Measurements from ENCODE around the gene ACAD10.
A peak's percentile ranks its signal among the peaks of the same experiment; 100 is the strongest.
"Not testable (repeated sequence)": the region's sequence is repeated elsewhere in the genome, so short reads cannot be mapped to it uniquely, and the experiment has no call there.

ACAD10 gene

DNA sequence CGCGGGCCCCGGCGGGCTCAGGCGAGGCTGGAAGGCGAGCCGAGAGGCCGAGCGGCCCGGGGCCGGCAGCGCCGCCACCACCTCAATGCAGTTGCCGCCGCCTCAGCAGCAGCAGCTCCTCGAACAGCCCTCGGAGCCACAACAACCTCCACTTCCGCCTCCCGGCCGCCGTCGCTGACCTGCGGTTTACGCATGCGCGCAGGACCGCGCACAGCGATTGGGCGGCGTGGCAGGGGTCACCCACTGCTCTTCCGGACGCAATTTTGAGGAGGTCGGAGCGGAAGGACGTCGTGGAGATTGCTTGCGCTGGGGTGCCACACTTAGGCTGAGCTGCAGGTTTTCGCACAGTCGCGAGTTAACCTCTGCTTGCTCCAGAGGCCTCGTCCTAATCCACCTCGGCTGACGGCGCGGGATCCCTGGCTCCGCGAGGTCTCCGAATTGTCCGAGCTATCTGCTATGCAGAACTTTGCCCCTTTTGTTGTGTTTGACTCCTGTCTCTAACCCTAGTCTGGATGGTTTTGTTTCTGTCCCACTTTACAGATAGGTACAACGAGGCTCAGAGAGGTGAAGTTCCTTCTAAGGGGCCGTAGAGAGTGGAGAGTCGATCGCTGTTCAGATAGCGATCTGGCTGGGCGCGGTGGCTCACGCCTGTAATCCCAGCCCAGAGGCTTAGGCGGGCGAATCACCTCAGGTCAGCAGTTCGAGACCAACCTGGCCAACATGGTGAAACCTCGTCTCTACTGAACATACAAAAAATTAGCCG, at the start of gene ACAD10, which contains the start of gene BRAP:
Gene ACAD10, plus strand, starts transcription at position 243 of the 763 bp plus-strand sequence. CDS start 6,657 bp downstream, outside the sequence.
Gene BRAP, minus strand, starts transcription at position 146 of the 763 bp plus-strand sequence. CDS start 164 bp downstream, outside the sequence.
- no peaks in the 10 kb centered on the region for H3K9me3 Mint-ChIP-seq
- peaks cover 24% of the 10 kb centered on the region for H3K4me1 Mint-ChIP-seq
- peak within 1 kb of the TSS; percentile 97 for H3K4me3 Mint-ChIP-seq
- ATAC-seq (ENCODE audit: low read depth) (peak; percentile 91), DNase-seq (ENCODE audit: low spot score in 2 of 2) (peak; percentile 87 to 92)
- peak within 1 kb of the TSS; percentile 95 for H3K27ac Mint-ChIP-seq
- H3K27me3 Mint-ChIP-seq, result no peaks in the 10 kb centered on the region
- peaks cover 8% of the 10 kb centered on the region for H3K36me3 Mint-ChIP-seq

DNA sequence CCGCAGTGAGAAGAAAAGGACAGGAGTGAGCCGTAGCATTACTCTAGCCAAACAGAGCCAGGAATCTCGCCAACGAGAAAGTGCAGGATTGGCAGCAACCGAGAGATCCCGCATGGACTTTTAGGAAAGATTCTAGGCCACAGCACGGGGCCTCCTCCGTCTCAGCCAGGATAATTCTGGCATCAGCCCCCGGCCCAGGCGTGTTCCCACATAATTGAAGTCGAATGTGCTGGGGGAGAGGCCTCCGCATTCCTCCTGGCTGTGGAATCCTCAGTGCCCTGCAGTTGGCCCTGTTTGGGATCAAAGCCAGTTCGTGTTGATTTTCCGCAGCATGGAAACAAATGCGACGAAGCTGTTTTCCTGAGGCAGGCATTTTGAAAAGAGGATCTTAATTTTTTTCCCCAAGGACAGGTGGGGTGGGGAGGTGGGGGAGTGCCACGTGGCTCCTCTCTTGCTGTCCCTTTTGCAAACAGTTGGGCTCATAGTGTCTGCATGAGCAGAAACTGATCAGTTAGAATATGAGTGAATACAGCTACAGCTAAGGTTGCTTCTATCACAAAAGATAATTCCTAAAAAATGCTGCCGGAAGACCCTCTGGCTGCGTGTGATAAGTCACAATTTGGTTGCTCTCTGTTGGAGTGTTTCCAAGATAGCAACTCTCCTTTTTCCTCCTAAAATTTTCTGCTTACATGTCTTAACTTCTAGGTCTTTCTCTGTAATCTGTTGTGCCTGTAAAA, 49.5 kb upstream of the ACAD10 start:
- ATAC-seq (ENCODE audit: low read depth) (no peak), DNase-seq (ENCODE audit: low spot score in 2 of 2) (no peak)
- H3K9me3 Mint-ChIP-seq, result no peaks in the 10 kb centered on the region
- H3K27me3 Mint-ChIP-seq, result no peaks in the 10 kb centered on the region
- no peaks in the 10 kb centered on the region for H3K4me1 Mint-ChIP-seq
- no peak overlapping the region for H3K4me3 Mint-ChIP-seq
- H3K36me3 Mint-ChIP-seq, result no peaks in the 10 kb centered on the region
- peak overlapping the region; percentile 17 for H3K27ac Mint-ChIP-seq

DNA sequence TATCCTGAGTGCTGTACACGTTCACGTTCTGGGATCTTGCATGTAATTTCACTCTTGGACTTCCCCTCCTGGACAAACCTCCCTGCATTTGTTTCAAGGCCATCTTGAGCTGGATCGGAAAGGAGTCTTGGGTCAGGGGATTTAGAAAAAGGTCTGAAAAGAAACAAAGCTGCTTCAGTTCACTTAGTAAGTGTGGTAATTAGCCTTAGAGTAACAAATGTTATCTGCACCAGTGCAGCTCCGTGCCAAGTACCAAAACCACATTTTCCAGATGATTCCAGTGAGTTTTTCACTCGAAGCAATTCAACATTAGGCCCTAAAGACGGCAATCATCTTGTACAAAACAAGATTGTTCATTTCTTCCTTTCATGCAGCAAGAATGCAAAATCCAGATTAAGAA, 47.3 kb upstream of the ACAD10 start:
- no peaks in the 10 kb centered on the region for H3K9me3 Mint-ChIP-seq
- no peaks in the 10 kb centered on the region for H3K4me1 Mint-ChIP-seq
- H3K27me3 Mint-ChIP-seq, result no peaks in the 10 kb centered on the region
- ATAC-seq (ENCODE audit: low read depth), result no peak
- DNase-seq (ENCODE audit: low spot score in 2 of 2), result no peak
- peaks cover 5% of the 10 kb centered on the region for H3K36me3 Mint-ChIP-seq
- H3K27ac Mint-ChIP-seq, result peak overlapping the region; percentile 43
- H3K4me3 Mint-ChIP-seq, result no peak overlapping the region

DNA sequence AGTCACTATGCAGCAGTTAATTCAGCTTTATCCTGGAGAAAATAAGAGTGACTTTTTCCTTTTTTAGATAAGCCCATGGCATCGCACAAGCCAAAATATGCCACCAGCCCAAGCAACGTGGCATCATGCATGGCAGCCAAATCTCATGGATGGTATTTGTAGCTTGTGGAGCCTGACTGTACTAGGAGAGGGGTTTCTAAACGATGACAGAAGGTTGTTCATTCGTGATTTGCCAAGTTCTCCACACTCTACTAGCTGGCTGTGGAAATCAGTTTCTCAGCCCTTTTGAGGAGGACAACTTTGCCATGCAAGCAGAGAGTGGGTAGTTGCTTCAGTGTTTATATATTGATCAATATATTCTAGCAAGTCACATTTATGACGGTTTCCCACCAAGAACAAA, 45.3 kb upstream of the ACAD10 start:
- DNase-seq (ENCODE audit: low spot score in 2 of 2) (no peak), ATAC-seq (ENCODE audit: low read depth) (no peak)
- H3K27me3 Mint-ChIP-seq, result no peaks in the 10 kb centered on the region
- no peaks in the 10 kb centered on the region for H3K9me3 Mint-ChIP-seq
- no peak overlapping the region for H3K27ac Mint-ChIP-seq
- H3K4me3 Mint-ChIP-seq, result no peak overlapping the region
- H3K36me3 Mint-ChIP-seq, result peaks cover 10% of the 10 kb centered on the region
- H3K4me1 Mint-ChIP-seq, result no peaks in the 10 kb centered on the region

DNA sequence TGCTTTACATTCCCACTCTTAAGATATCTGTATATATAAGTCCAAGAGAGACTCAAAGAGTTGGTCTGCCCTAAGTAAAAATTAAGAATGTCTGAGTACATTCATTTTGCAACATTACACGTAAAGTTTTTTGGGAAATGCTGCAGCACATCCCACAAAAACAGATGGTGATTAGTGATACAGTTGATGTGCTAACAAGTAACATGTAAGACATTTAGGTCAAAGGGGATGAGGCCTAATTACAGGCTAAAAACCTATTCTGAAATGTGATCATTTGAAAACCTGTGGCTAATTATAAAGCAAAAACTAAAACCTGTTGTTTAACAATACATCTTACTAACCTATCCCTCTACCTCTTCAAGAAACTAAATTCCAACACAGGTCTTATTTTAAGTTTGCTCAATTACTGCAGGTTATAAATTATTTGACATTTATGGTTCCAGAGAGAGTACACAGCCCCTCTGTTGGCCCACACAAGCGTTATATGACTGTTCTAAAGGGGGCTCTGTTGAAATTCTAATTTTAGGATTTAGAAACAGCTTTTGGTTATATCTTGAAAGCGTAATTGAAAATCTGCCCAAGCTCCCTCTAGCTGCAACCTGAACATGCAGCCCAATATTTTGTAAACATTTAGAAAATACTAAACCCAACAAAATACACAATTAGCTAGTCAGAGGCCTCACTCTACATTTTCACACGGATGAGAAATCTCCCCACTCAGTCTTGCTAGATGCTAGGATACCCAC, 43.0 kb upstream of the ACAD10 start:
- H3K4me1 Mint-ChIP-seq, result no peaks in the 10 kb centered on the region
- no peak overlapping the region for H3K4me3 Mint-ChIP-seq
- peak overlapping the region; percentile 43 for H3K27ac Mint-ChIP-seq
- DNase-seq (ENCODE audit: low spot score in 2 of 2) (no peak), ATAC-seq (ENCODE audit: low read depth) (no peak)
- peaks cover 19% of the 10 kb centered on the region for H3K36me3 Mint-ChIP-seq
- H3K9me3 Mint-ChIP-seq, result no peaks in the 10 kb centered on the region
- no peaks in the 10 kb centered on the region for H3K27me3 Mint-ChIP-seq

DNA sequence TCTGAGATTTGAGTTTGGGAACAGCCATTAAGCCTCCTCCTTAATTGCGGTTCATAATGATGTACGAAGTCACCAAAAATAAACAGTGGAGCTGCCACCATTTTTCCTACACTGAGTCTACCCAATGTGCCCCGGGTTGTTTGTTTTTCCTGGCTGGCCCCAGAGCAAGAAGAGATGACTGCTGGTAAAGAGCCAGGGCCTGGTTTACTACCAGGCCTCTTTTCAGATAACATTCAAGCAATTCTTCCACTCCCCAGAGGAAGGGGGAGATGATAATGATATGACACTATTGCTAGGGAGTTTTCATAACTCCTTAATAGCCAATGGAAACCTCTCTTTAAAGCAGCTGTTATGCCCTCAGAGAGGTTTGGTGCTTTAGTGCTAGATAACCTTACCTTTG, 42.4 kb upstream of the ACAD10 start:
- Mint-ChIP-seq H3K9me3 (no peaks in the 10 kb centered on the region), H3K4me3 (no peak overlapping the region), H3K4me1 (no peaks in the 10 kb centered on the region), H3K27me3 (no peaks in the 10 kb centered on the region), H3K36me3 (peaks cover 19% of the 10 kb centered on the region), H3K27ac (peak overlapping the region; percentile 43)
- DNase-seq (ENCODE audit: low spot score in 2 of 2) (no peak), ATAC-seq (ENCODE audit: low read depth) (no peak)

DNA sequence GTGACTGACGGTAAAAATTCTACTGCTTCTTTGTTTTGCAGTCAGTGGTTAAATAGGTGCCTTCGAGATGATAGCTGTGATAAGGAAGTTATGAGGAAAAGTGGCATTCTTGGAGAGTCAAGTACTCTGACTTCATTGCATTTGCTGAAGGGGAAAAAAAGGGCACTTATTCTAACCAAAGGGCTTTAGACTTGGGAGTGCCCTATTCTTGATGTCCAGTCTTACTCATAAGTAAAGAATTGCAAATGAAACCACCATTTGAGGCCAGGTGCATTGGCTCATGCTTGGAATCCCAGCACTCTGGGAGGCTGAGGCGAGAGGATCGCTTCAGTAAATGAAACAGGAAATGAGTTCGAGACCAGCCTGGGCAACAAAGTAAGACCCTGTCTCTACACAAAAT, 40.4 kb upstream of the ACAD10 start:
- no peaks in the 10 kb centered on the region for H3K9me3 Mint-ChIP-seq
- no peaks in the 10 kb centered on the region for H3K27me3 Mint-ChIP-seq
- DNase-seq (ENCODE audit: low spot score in 2 of 2), result no peak
- no peak for ATAC-seq (ENCODE audit: low read depth)
- H3K27ac Mint-ChIP-seq, result no peak overlapping the region
- no peak overlapping the region for H3K4me3 Mint-ChIP-seq
- peaks cover 26% of the 10 kb centered on the region for H3K36me3 Mint-ChIP-seq
- H3K4me1 Mint-ChIP-seq, result no peaks in the 10 kb centered on the region

DNA sequence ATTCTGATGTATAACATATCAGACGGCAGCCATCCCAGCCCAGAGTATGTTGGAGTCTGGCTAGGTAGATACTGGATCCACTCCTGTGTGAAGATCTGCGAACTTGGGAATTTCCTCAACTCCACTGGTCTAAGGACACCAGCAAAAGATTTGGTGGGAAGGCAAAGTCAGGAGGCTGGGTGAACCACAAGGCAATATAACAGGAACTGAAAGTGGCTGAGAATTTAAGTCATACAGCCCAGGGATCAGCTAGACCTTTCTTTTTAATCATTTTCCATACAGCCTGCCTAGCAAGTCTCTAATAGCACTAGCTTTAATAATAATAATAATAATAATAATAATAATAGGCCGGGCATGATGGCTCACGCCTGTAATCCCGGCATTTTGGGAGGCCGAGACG, 34.9 kb upstream of the ACAD10 start:
- ATAC-seq (ENCODE audit: low read depth), result no peak
- H3K27ac Mint-ChIP-seq, result no peak overlapping the region

DNA sequence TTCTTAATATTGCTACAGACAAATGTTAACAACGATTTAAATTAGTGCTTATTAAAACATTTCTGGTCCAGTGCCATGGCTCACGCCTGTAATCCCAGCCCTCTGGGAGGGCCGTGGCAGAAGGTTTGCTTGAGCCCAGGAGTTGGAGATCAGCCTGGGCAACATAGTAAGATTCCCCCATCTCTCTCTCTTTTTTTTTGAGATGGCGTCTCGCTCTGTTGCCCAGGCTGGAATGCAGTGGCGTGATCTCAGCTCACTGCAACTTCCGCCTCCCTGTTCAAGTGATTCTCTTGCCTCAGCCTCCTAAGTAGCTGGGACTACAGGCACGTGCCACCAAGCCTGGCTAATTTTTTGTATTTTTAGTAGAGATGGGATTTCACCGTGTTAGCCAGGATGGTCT, 33.3 kb upstream of the ACAD10 start:
- peaks cover 20% of the 10 kb centered on the region for H3K36me3 Mint-ChIP-seq
- not testable (repeated sequence) for H3K4me1 Mint-ChIP-seq; ATAC-seq (ENCODE audit: low read depth); H3K27ac Mint-ChIP-seq; DNase-seq (ENCODE audit: low spot score in 2 of 2); H3K9me3 Mint-ChIP-seq; H3K27me3 Mint-ChIP-seq; H3K4me3 Mint-ChIP-seq

More for the DNA sequence above, 34.9 kb upstream of the ACAD10 start:
- Mint-ChIP-seq H3K36me3 (peaks cover 24% of the 10 kb centered on the region), H3K4me3 (no peak overlapping the region), H3K4me1 (no peaks in the 10 kb centered on the region), H3K9me3 (no peaks in the 10 kb centered on the region), H3K27me3 (no peaks in the 10 kb centered on the region)
- DNase-seq (ENCODE audit: low spot score in 2 of 2), result no peak

DNA sequence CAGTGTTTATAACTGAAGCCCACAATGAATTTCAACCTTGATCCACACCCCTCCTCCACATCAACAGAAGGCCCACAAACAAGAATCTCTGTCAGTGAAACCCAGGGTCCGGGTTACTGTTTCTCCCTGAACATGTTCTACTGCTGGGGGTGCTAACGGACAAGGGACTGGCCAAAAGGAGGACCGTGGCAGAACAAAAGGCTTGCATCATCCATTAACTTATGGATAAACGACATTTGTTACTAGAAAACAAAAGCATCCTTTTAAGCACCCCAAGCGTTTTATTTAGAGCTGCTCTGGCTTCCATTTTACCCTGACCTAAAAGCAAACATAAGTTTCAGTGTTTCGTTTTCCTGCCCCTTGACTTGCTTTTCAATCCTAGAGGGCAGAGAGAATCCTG, 32.3 kb upstream of the ACAD10 start:
- no peaks in the 10 kb centered on the region for H3K27me3 Mint-ChIP-seq
- no peak for DNase-seq (ENCODE audit: low spot score in 2 of 2)
- H3K4me3 Mint-ChIP-seq, result no peak overlapping the region
- no peak for ATAC-seq (ENCODE audit: low read depth)
- no peaks in the 10 kb centered on the region for H3K4me1 Mint-ChIP-seq
- no peaks in the 10 kb centered on the region for H3K9me3 Mint-ChIP-seq
- H3K36me3 Mint-ChIP-seq, result peaks cover 21% of the 10 kb centered on the region
- H3K27ac Mint-ChIP-seq, result no peak overlapping the region

DNA sequence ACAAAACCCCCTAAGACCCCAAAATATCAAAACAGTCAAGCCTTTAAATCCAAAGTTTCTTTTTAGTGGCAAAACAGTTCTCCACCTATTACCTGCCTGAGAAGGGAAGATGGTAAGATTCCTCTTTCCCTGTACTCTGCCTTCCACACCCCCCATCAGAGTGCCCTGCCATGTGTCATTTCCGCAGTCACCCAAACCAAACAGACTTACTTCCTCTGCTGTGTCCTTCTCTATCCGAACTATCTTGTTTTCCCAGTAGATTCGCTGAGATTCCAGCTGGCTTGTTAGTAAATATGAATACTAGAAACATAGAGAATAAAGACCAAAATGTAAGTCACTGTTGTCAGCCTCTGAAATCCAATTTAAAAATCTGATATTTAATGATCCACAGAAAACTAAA, 30.5 kb upstream of the ACAD10 start:
- H3K27ac Mint-ChIP-seq, result peak overlapping the region; percentile 36
- H3K4me3 Mint-ChIP-seq, result no peak overlapping the region

DNA sequence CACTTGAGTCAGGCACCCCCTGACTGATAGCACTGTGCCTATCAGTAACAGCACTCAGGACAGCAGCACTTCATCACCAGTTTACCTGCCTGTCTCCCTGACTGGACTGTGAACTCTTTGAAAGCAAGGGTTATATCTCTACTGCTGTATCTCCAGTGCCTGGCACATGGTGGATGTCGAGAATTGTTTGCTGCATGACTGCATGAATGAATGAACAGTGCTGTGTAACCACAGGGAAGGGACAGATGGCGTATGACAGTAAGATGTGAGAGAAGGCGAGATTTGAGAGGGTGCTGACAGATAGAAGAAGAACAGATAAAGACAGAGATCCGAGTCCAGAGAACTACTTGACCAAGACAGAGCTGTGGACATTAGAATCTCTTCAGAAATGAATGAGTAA, 29.8 kb upstream of the ACAD10 start:
- no peaks in the 10 kb centered on the region for H3K4me1 Mint-ChIP-seq
- DNase-seq (ENCODE audit: low spot score in 2 of 2), result no peak
- no peak overlapping the region for H3K27ac Mint-ChIP-seq
- ATAC-seq (ENCODE audit: low read depth), result no peak
- H3K36me3 Mint-ChIP-seq, result peaks cover 23% of the 10 kb centered on the region
- H3K27me3 Mint-ChIP-seq, result no peaks in the 10 kb centered on the region
- H3K4me3 Mint-ChIP-seq, result no peak overlapping the region
- no peaks in the 10 kb centered on the region for H3K9me3 Mint-ChIP-seq

More for the DNA sequence above, 30.5 kb upstream of the ACAD10 start:
- no peaks in the 10 kb centered on the region for H3K4me1 Mint-ChIP-seq
- ATAC-seq (ENCODE audit: low read depth), result no peak
- no peaks in the 10 kb centered on the region for H3K27me3 Mint-ChIP-seq
- no peak for DNase-seq (ENCODE audit: low spot score in 2 of 2)
- no peaks in the 10 kb centered on the region for H3K9me3 Mint-ChIP-seq
- peaks cover 21% of the 10 kb centered on the region for H3K36me3 Mint-ChIP-seq

DNA sequence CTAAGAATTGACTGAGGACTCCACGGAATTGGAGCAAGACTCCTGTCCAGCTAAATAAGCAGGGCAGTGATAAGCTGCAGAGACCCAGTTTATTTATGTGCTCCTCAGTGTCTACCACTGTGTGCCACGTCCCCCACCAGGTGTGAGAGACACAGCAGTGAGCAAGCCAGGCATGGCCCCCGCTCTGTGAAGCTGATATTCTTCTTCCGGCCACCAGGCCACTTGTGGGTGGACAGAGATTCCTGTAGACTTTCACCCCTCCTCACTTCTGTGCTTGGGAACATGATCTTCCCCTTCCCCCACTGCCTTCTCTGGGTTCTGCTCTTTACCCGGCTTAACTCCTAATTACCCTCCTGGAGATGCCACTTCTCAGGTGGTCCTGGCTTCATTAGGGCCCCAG, 21.4 kb upstream of the ACAD10 start:
- no peak overlapping the region for H3K27ac Mint-ChIP-seq
- H3K4me1 Mint-ChIP-seq, result no peaks in the 10 kb centered on the region
- H3K27me3 Mint-ChIP-seq, result no peaks in the 10 kb centered on the region
- H3K36me3 Mint-ChIP-seq, result peaks cover 24% of the 10 kb centered on the region
- DNase-seq (ENCODE audit: low spot score in 2 of 2), result no peak
- no peaks in the 10 kb centered on the region for H3K9me3 Mint-ChIP-seq
- ATAC-seq (ENCODE audit: low read depth), result no peak
- no peak overlapping the region for H3K4me3 Mint-ChIP-seq

Data from memory B cell (primary cell).